HG02840 (cell line): Measurements from ENCODE around the gene CNTNAP2.
"Not testable (repeated sequence)": the region's sequence is repeated elsewhere in the genome, so short reads cannot be mapped to it uniquely, and the experiment has no call there.

Source experiments
- ATAC-seq: cut with Tn5 transposase; IDR thresholded peaks from one replicate; pipeline ENCODE4 v1.9.1; 2021; ENCODE audit warnings: mild to moderate bottlenecking, moderate library complexity, moderate number of reproducible peaks; ENCODE audit not compliant: unreplicated experiment, low FRiP score

Gene CNTNAP2

DNA sequence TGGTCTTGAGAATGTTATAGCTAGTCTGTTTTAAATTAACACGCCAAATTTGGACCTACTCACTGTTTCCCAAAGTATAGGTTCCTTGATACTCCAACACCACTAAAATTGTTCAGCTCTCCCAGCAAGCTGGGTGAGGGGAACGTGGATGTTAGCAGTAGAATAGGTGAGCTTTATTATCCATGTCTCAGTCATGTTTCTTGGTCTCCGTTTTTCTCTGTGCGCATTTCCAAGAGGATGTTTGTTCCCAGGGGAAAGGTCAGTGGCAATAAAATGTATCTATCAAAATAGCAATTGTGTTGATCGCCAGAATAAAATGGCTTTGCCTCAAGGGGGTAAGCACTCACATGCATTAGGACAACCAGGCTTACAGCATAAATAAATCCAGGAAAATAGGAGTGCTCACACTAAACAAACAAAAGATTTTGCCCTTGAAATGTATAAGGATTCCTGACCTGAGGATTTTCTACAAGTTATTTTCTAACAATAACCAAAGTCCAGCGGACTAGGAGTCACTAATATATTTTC, 2286.9 kb downstream of the CNTNAP2 start:
- no peak for ATAC-seq

GRCh38 chr7:148408307-148408706, 2291.7 kb downstream of the CNTNAP2 start:
- no peak for ATAC-seq

- ATAC-seq = no peak
Measured at GRCh38 chr7:148410905-148411304, 2294.3 kb downstream of the CNTNAP2 start.

DNA sequence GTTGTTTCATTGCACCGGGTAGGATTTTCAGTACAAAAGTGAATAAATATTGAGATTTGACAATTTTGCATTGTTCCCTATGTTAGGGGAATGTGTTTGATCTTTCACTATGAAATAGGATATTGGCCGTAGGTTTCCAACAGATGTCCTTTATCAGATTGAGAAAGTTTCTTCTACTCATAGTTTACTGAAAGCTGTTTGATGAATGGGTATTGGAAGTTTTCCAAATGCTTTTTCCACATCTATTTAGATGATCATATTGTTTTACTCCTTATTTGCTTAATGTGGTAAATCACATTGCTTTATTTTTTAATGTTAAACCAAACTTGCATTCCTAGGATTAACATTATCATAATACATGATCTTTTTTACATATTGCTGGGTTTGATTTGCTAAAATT, 2296.1 kb downstream of the CNTNAP2 start:
- ATAC-seq = no peak

GRCh38 chr7:148419856-148420832, 2303.5 kb downstream of the CNTNAP2 start:
- ATAC-seq = no peak

GRCh38 chr7:148422030-148422429, 2305.4 kb downstream of the CNTNAP2 start:
- no peak for ATAC-seq

DNA sequence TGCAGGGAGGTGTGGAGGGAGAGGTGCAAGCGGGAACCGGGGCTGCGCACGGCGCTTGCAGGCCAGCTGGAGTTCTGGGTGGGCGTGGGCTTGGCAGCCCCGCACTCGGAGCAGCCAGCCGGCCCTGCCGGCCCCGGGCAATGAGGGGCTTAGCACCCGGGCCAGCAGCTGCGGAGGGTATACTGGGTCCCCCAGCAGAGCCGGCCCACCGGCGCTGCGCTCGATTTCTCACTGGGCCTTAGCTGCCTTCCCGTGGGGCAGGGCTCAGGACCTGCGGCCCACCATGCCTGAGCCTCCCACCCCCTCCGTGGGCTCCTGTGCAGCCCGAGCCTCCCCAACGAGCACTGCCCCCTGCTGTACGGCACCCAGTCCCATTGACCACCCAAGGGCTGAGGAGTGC, 2309.8 kb downstream of the CNTNAP2 start:
- ATAC-seq = not testable (repeated sequence)

DNA sequence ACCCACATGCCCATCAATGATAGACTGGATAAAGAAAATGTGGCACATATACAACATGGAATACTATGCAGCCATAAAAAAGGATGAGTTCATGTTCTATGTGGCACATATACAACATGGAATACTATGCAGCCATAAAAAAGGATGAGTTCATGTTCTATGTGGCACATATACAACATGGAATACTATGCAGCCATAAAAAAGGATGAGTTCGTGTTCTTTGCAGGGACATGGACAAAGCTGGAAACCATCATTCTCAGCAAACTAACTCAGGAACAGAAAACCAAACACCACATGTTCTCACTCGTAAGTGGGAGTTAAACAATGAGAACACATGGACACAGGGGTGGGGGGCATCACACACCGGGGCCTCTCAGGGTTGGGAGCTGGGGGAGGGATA, 2314.1 kb downstream of the CNTNAP2 start:
- not testable (repeated sequence) for ATAC-seq

DNA sequence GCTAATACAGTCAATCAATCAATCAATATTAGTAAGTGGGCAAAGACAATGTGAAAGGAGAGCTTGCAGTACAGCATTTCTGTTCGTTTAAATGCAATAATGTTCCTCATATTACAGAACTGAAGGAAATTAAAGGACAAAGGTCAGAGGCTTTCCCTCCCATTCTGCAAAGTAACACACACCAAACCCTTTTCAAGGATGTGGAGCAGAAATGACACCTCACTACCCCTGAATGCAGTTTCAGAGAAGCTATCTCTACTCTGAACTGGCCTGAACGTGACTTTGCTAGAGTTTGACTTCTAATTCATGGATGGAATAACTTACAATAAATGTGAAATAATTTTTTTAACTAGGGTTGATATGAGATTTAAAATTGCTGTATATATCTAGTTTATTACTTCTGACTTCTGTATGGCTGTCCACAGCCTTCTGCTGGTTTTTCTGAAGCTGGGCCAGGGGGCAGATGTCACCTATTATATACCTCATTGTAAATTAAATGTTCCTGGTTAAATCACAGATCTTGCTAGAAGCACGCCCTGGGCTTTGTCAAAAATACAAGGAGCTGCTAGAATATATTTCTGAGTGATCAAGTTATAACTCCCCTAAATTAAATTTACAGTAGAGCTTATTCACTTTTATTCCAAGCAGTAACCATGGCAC, 2317.1 kb downstream of the CNTNAP2 start:
- no peak for ATAC-seq

- no peak for ATAC-seq
Measured at GRCh38 chr7:148434181-148434757, 2317.7 kb downstream of the CNTNAP2 start.

GRCh38 chr7:148434887-148435286, 2318.3 kb downstream of the CNTNAP2 start:
- no peak for ATAC-seq

- ATAC-seq = no peak
Measured at GRCh38 chr7:148435715-148436114, 2319.1 kb downstream of the CNTNAP2 start.

DNA sequence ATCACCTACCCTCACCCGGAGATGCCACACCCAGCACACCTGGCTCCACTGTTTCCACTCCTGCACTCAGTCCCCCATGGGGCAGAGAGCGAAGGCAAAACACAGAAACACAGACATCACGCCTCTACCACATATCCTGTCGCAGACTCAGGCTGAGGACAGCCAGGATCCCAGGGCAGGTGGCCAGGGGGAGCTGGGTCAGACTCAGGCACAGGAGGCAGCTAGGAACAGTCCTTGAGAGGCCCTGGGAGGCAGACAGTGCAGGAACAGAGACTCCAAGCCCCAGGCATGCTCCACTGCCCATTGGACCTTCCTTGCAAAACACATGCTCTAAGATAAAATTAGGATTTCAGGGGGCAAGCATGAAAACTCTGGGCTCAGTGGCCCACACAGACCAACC, 2319.5 kb downstream of the CNTNAP2 start:
- ATAC-seq = no peak

DNA sequence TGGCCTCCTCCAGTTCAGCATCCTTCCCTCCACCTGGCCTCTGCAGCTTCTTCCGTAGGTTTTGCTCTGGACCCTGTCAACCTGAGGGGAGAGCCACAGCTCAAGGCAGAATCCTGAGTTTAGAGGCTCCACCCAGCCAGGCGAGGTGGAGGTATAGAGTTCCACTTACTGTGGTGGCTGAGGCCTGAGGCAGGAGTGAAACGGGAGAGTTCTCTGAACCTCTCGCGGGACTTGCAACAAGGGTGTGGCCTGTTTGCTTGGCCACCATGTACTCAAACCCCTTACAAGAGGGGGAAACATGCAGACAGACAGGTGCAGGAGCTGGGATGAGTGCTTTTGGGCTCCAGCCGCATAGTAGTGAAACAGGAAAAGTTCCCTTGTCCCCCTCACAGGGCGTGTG, 2320.0 kb downstream of the CNTNAP2 start:
- ATAC-seq = no peak

GRCh38 chr7:148437043-148437442, 2320.4 kb downstream of the CNTNAP2 start:
- ATAC-seq = no peak

GRCh38 chr7:148442141-148442655, 2325.6 kb downstream of the CNTNAP2 start:
- no peak for ATAC-seq

DNA sequence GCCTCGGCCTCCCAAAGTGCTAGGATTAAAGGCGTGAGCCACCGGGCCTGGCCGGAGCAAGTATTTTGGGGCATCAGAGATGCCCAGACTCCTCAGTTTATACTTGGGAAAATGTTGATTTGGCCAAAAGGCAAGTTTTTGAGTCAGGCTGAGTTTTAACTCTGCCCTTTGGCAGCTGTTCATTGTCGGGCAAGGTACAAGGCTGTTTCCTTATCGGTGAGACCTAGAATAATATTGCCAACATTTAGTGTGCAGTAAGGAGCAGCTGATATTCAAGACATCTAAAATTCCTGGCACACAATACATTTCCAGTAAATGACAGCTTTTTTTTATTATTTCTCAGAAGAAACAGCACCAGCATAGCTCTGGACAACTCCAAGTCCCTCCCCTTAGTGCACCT, 2326.3 kb downstream of the CNTNAP2 start:
- ATAC-seq = no peak

- no peak for ATAC-seq
Measured at GRCh38 chr7:148445260-148446044, 2328.9 kb downstream of the CNTNAP2 start.

DNA sequence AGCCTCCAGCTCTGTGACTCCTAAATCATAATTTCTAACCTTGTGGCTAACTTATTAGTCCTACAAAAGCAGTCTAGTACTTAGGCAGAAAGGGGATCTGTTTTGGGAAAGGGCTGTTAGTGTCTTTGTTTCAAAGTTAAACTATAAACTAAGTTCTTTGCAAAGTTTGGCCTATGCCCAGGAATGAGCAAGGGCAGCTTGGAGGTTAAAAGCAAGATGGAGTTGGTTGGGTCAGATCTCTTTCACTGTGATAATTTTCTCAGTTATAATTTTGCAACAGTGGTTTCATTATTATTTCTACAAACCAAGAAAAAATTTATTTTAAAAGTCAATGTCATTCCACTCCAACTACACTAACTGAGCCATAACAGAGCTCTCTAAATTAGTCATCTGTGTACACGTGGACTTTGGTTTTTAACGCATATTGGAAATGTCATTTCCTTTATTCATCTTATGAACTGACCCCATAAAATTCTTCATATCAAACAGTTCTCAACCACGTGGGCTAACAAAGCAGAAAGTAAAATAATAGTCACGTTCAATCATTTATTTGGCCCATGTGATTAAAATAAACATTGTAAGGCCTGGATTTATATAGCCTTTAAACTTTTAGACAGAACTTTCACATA, 2330.7 kb downstream of the CNTNAP2 start:
- peak; percentile 96 for ATAC-seq

DNA sequence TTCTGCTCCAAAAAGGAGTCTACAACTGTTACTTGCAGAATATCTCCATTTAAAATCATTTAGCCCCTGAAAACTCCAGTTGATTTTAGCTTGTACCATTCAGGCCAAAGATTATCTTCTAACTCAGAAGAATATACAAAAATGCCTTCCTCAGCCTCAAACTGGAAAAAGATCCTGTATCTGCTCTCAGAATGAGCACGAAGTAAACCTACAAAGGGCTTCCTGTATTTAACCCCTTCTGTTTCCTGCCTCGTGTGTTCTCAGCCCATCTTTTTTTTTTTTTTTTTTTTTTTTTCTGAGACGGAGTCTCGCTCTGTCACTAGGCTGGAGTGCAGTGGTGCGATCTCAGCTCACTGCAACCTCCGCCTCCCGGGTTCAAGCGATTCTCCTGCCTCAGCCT, 2334.9 kb downstream of the CNTNAP2 start:
- not testable (repeated sequence) for ATAC-seq
